WTC11 (cell line): Measurements from ENCODE around the gene PTER. TPM values are rescaled to one million over a fixed set of nuclear protein-coding genes. Genes with fewer than 3 reads are reported as not detected.

ENCODE experiments used
- ATAC-seq: fragments of 200-7000 bp; cut with Tn5 transposase; 2 replicates; pipeline ENCODE4 v1.10.0; 2021; ENCODE audit warnings: mild to moderate bottlenecking, moderate library complexity
- CTCF ChIA-PET: fragments of 300-600 bp; sonication (Branson Sonifier 250); formaldehyde crosslinking; loops from one replicate; lab custom pipeline; 2021; ENCODE audit warnings: antibody characterized with exemption; lab: Charles Lee
- POLR2A ChIA-PET: fragments of 350-600 bp; sonication (Branson Sonifier 250); formaldehyde crosslinking; loops from one replicate; lab custom pipeline; 2021; ENCODE audit warnings: antibody characterized with exemption; lab: Charles Lee
- DNase-seq: peaks from one replicate; pipeline ENCODE4 v3.0.0; 2021; ENCODE audit warnings: low spot score
- H3K27ac Mint-ChIP-seq: 2 replicates; pipeline ENCODE4 v1.8.0; 2021; ENCODE audit warnings: mixed read lengths
- H3K27me3 Mint-ChIP-seq: 2 replicates; pipeline ENCODE4 v1.8.0; 2021; ENCODE audit warnings: low read depth, mild to moderate bottlenecking, moderate library complexity, mixed read lengths
- H3K36me3 Mint-ChIP-seq: 2 replicates; pipeline ENCODE4 v1.8.0; 2021; ENCODE audit warnings: mixed read lengths
- H3K4me1 Mint-ChIP-seq: 2 replicates; pipeline ENCODE4 v1.8.0; 2022; ENCODE audit warnings: mixed read lengths
- H3K4me3 Mint-ChIP-seq: 2 replicates; pipeline ENCODE4 v1.8.0; 2021; ENCODE audit warnings: mild to moderate bottlenecking, moderate library complexity, mixed read lengths
- H3K9me3 Mint-ChIP-seq: 2 replicates; pipeline ENCODE4 v1.8.0; 2021; ENCODE audit warnings: mixed read lengths
- CBFB ChIP-seq: sonication (generic); formaldehyde crosslinking; IDR thresholded peaks from 2 replicates; pipeline ENCODE4 v1.8.1; 2022; ENCODE audit warnings: mild to moderate bottlenecking, low read depth, missing genetic modification reagents
- CREB1 ChIP-seq: sonication (generic); formaldehyde crosslinking; IDR thresholded peaks from 2 replicates; pipeline ENCODE4 v1.8.0; 2023; ENCODE audit warnings: mild to moderate bottlenecking, missing genetic modification reagents
- CREM ChIP-seq: sonication (generic); formaldehyde crosslinking; IDR thresholded peaks from 2 replicates; pipeline ENCODE4 v1.8.1; 2022; ENCODE audit warnings: mild to moderate bottlenecking, missing genetic modification reagents, moderate library complexity
- EMX1 ChIP-seq: fragments of 250-450 bp; sonication (Bioruptor Pico); IDR thresholded peaks from 2 replicates; pipeline ENCODE4 v1.8.0; 2021; ENCODE audit warnings: mild to moderate bottlenecking
- ESRRA ChIP-seq: sonication (generic); formaldehyde crosslinking; IDR thresholded peaks from 2 replicates; pipeline ENCODE4 v1.8.1; 2022; ENCODE audit warnings: mild to moderate bottlenecking, missing genetic modification reagents, borderline replicate concordance
- GRHL2 ChIP-seq: fragments of 250-450 bp; sonication (Bioruptor Pico); IDR thresholded peaks from 2 replicates; pipeline ENCODE4 v1.8.0; 2022; ENCODE audit warnings: mild to moderate bottlenecking, moderate library complexity; ENCODE audit not compliant: insufficient replicate concordance, severe bottlenecking
- SMAD4 ChIP-seq: sonication (generic); formaldehyde crosslinking; IDR thresholded peaks from 2 replicates; pipeline ENCODE4 v1.8.0; 2022; ENCODE audit warnings: mild to moderate bottlenecking, missing genetic modification reagents
- SOX15 ChIP-seq: fragments of 250-450 bp; sonication (Bioruptor Pico); IDR thresholded peaks from 2 replicates; pipeline ENCODE4 v1.9.0; 2021; ENCODE audit warnings: mild to moderate bottlenecking
- SP1 ChIP-seq: sonication (generic); formaldehyde crosslinking; conservative IDR thresholded peaks from 2 replicates; pipeline ENCODE4 v1.8.1; 2022; ENCODE audit warnings: missing genetic modification reagents
- TCF7 ChIP-seq: sonication (generic); formaldehyde crosslinking; IDR thresholded peaks from 2 replicates; pipeline ENCODE4 v1.8.0; 2022; ENCODE audit warnings: mild to moderate bottlenecking, low read depth, missing genetic modification reagents, moderate library complexity
- ZNF138 ChIP-seq: sonication (generic); formaldehyde crosslinking; conservative IDR thresholded peaks from 2 replicates; pipeline ENCODE4 v1.8.1; 2022; ENCODE audit warnings: mild to moderate bottlenecking, moderate library complexity, missing genetic modification reagents
- ZNF396 ChIP-seq: fragments of 250-450 bp; sonication (Bioruptor Pico); IDR thresholded peaks from 2 replicates; pipeline ENCODE4 v1.8.0; 2021; ENCODE audit warnings: mild to moderate bottlenecking, moderate library complexity, borderline replicate concordance
- ZNF423 ChIP-seq: fragments of 250-450 bp; sonication (Bioruptor Pico); IDR thresholded peaks from 2 replicates; pipeline ENCODE4 v2.1.2; 2022; ENCODE audit warnings: mild to moderate bottlenecking, moderate library complexity
- total RNA-seq: library from RNA; stranded (reverse); gene quantifications from 3 replicates; pipeline ENCODE4 v1.2.3, GENCODE V29; 2021
- TF ChIP-seq, protein P1 (sequence below): fragments of 250-450 bp; sonication (Bioruptor Pico); IDR thresholded peaks from 2 replicates; pipeline ENCODE4 v1.9.0; 2021; ENCODE audit warnings: mild to moderate bottlenecking
- TF ChIP-seq, protein P2 (sequence below): sonication (generic); formaldehyde crosslinking; IDR thresholded peaks from 2 replicates; pipeline ENCODE4 v1.8.1; 2022; ENCODE audit warnings: missing genetic modification reagents, borderline replicate concordance
- TF ChIP-seq, protein P3 (sequence below): sonication (generic); formaldehyde crosslinking; IDR thresholded peaks from 2 replicates; pipeline ENCODE4 v1.8.0; 2023; ENCODE audit warnings: missing genetic modification reagents, mild to moderate bottlenecking, borderline replicate concordance
- TF ChIP-seq, protein P4 (sequence below): sonication (generic); formaldehyde crosslinking; IDR thresholded peaks from 2 replicates; pipeline ENCODE4 v1.8.0; 2023; ENCODE audit warnings: mild to moderate bottlenecking, missing genetic modification reagents
- TF ChIP-seq, protein P5 (sequence below): fragments of 250-450 bp; sonication (Bioruptor Pico); IDR thresholded peaks from 2 replicates; pipeline ENCODE4 v1.9.0; 2021; ENCODE audit warnings: mild to moderate bottlenecking, borderline replicate concordance

PTER gene
- total RNA-seq, 1 experiment from 2014 or later = 7.4 TPM

DNA sequence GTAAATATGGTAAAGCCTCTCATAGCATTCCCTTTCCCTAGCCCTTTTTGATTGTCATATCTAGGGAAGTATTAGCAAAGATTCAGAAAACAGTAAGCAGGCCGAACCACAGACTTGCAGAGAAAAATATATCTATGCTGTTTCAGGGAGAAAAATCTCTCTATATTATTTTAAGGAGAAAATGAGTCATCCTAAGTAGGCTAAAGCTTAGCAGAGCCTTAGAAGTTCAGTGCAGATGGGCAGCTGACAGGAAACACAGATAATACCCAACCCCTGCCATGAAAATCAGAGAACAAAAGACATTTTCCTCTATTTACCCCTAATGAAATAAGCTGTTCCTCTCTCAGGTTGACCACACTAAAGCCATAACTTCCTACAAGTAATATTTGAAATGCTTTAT lies 68.4 kb downstream of the PTER start:
- Mint-ChIP-seq H3K9me3 (no peaks in the 10 kb centered on the region), H3K27ac (no peak overlapping the region), H3K27me3 (no peaks in the 10 kb centered on the region)
- CTCF ChIA-PET = no interaction called here
- POLR2A ChIA-PET = no interaction called here
- ATAC-seq = no peak
- TF ChIP-seq, protein P1, sequence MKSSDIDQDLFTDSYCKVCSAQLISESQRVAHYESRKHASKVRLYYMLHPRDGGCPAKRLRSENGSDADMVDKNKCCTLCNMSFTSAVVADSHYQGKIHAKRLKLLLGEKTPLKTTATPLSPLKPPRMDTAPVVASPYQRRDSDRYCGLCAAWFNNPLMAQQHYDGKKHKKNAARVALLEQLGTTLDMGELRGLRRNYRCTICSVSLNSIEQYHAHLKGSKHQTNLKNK (CRISPR knock-in tag) = no peak
- TF ChIP-seq TCF7 (no peak), ESRRA (CRISPR knock-in tag) (no peak), SMAD4 (no peak)
- TF ChIP-seq, all 79 proteins: peak for 0
- Mint-ChIP-seq H3K4me3 (no peak overlapping the region), H3K36me3 (no peaks in the 10 kb centered on the region), H3K4me1 (no peaks in the 10 kb centered on the region)
- no peak for DNase-seq

DNA sequence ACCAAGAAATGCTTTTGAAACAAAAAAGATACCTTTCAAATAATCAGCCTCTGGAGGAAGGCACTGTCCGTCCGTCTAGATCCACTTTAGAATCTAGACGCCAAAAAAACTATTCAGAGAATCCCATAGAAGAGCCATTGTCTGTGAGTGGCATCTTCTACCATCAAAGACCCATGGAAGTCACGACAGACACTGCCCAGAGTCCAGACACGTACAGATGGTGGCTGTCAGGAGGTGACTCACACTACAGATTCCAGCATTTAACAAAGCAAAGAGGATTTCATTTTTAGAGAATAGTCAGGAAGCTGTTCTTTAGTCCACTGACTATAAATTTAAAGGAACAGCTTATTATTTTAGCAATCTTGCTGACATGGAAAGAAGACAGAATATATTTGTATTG lies 73.2 kb downstream of the PTER start:
- Mint-ChIP-seq H3K27me3 (no peaks in the 10 kb centered on the region), H3K4me1 (no peaks in the 10 kb centered on the region), H3K27ac (no peak overlapping the region), H3K9me3 (no peaks in the 10 kb centered on the region), H3K36me3 (no peaks in the 10 kb centered on the region), H3K4me3 (no peak overlapping the region)
- POLR2A ChIA-PET = interaction anchor here (0.6 kb wide), 1 partner anchor 132 kb away, joined by 8 read pairs; no protein-coding TSS in a partner anchor
- TF ChIP-seq CBFB = no peak
- TF ChIP-seq ZNF423 (CRISPR knock-in tag) = no peak
- TF ChIP-seq, protein P2, sequence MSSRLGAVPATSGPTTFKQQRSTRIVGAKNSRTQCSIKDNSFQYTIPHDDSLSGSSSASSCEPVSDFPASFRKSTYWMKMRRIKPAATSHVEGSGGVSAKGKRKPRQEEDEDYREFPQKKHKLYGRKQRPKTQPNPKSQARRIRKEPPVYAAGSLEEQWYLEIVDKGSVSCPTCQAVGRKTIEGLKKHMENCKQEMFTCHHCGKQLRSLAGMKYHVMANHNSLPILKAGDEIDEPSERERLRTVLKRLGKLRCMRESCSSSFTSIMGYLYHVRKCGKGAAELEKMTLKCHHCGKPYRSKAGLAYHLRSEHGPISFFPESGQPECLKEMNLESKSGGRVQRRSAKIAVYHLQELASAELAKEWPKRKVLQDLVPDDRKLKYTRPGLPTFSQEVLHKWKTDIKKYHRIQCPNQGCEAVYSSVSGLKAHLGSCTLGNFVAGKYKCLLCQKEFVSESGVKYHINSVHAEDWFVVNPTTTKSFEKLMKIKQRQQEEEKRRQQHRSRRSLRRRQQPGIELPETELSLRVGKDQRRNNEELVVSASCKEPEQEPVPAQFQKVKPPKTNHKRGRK = no peak
- no peak for TF ChIP-seq SP1
- TF ChIP-seq, protein P3, sequence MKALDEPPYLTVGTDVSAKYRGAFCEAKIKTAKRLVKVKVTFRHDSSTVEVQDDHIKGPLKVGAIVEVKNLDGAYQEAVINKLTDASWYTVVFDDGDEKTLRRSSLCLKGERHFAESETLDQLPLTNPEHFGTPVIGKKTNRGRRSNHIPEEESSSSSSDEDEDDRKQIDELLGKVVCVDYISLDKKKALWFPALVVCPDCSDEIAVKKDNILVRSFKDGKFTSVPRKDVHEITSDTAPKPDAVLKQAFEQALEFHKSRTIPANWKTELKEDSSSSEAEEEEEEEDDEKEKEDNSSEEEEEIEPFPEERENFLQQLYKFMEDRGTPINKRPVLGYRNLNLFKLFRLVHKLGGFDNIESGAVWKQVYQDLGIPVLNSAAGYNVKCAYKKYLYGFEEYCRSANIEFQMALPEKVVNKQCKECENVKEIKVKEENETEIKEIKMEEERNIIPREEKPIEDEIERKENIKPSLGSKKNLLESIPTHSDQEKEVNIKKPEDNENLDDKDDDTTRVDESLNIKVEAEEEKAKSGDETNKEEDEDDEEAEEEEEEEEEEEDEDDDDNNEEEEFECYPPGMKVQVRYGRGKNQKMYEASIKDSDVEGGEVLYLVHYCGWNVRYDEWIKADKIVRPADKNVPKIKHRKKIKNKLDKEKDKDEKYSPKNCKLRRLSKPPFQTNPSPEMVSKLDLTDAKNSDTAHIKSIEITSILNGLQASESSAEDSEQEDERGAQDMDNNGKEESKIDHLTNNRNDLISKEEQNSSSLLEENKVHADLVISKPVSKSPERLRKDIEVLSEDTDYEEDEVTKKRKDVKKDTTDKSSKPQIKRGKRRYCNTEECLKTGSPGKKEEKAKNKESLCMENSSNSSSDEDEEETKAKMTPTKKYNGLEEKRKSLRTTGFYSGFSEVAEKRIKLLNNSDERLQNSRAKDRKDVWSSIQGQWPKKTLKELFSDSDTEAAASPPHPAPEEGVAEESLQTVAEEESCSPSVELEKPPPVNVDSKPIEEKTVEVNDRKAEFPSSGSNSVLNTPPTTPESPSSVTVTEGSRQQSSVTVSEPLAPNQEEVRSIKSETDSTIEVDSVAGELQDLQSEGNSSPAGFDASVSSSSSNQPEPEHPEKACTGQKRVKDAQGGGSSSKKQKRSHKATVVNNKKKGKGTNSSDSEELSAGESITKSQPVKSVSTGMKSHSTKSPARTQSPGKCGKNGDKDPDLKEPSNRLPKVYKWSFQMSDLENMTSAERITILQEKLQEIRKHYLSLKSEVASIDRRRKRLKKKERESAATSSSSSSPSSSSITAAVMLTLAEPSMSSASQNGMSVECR (CRISPR knock-in tag) = no peak
- no peak for TF ChIP-seq EMX1 (CRISPR knock-in tag)
- TF ChIP-seq CREM = no peak
- TF ChIP-seq GRHL2 (CRISPR knock-in tag) = no peak
- TF ChIP-seq, protein P4, sequence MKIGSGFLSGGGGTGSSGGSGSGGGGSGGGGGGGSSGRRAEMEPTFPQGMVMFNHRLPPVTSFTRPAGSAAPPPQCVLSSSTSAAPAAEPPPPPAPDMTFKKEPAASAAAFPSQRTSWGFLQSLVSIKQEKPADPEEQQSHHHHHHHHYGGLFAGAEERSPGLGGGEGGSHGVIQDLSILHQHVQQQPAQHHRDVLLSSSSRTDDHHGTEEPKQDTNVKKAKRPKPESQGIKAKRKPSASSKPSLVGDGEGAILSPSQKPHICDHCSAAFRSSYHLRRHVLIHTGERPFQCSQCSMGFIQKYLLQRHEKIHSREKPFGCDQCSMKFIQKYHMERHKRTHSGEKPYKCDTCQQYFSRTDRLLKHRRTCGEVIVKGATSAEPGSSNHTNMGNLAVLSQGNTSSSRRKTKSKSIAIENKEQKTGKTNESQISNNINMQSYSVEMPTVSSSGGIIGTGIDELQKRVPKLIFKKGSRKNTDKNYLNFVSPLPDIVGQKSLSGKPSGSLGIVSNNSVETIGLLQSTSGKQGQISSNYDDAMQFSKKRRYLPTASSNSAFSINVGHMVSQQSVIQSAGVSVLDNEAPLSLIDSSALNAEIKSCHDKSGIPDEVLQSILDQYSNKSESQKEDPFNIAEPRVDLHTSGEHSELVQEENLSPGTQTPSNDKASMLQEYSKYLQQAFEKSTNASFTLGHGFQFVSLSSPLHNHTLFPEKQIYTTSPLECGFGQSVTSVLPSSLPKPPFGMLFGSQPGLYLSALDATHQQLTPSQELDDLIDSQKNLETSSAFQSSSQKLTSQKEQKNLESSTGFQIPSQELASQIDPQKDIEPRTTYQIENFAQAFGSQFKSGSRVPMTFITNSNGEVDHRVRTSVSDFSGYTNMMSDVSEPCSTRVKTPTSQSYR (CRISPR knock-in tag) = no peak
- CTCF ChIA-PET = interaction anchor here (1.2 kb wide), 1 partner anchor 9 kb away, joined by 9 read pairs; no protein-coding TSS in a partner anchor
- DNase-seq = no peak
- ATAC-seq = no peak

DNA sequence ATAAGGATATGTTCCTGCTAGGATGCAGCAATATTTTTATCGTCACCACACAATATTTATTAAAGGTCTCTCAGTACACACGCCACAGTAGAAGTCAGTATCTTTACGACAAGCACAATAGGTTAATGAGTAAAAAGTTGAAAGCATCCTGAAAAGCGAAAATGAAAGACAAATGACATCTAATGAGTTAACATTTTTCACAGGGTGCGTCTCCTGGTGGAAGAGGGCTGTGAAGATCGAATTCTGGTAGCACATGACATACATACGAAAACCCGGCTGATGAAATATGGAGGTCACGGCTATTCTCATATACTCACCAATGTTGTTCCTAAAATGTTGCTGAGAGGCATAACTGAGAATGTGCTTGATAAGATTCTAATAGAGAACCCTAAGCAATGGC lies 74.0 kb downstream of the PTER start:
- no peaks in the 10 kb centered on the region for H3K27me3 Mint-ChIP-seq
- no peak overlapping the region for H3K4me3 Mint-ChIP-seq
- no peaks in the 10 kb centered on the region for H3K36me3 Mint-ChIP-seq
- POLR2A ChIA-PET = no interaction called here
- no peaks in the 10 kb centered on the region for H3K4me1 Mint-ChIP-seq
- ATAC-seq = no peak
- H3K9me3 Mint-ChIP-seq = no peaks in the 10 kb centered on the region
- CTCF ChIA-PET = interaction anchor here (1.2 kb wide), 1 partner anchor 8 kb away, joined by 9 read pairs; no protein-coding TSS in a partner anchor
- no peak for DNase-seq
- no peak overlapping the region for H3K27ac Mint-ChIP-seq
- TF ChIP-seq CREB1 (no peak), ZNF138 (no peak), ZNF396 (CRISPR knock-in tag) (no peak), SMAD4 (no peak), SOX15 (CRISPR knock-in tag) (no peak)
- TF ChIP-seq, protein P5, sequence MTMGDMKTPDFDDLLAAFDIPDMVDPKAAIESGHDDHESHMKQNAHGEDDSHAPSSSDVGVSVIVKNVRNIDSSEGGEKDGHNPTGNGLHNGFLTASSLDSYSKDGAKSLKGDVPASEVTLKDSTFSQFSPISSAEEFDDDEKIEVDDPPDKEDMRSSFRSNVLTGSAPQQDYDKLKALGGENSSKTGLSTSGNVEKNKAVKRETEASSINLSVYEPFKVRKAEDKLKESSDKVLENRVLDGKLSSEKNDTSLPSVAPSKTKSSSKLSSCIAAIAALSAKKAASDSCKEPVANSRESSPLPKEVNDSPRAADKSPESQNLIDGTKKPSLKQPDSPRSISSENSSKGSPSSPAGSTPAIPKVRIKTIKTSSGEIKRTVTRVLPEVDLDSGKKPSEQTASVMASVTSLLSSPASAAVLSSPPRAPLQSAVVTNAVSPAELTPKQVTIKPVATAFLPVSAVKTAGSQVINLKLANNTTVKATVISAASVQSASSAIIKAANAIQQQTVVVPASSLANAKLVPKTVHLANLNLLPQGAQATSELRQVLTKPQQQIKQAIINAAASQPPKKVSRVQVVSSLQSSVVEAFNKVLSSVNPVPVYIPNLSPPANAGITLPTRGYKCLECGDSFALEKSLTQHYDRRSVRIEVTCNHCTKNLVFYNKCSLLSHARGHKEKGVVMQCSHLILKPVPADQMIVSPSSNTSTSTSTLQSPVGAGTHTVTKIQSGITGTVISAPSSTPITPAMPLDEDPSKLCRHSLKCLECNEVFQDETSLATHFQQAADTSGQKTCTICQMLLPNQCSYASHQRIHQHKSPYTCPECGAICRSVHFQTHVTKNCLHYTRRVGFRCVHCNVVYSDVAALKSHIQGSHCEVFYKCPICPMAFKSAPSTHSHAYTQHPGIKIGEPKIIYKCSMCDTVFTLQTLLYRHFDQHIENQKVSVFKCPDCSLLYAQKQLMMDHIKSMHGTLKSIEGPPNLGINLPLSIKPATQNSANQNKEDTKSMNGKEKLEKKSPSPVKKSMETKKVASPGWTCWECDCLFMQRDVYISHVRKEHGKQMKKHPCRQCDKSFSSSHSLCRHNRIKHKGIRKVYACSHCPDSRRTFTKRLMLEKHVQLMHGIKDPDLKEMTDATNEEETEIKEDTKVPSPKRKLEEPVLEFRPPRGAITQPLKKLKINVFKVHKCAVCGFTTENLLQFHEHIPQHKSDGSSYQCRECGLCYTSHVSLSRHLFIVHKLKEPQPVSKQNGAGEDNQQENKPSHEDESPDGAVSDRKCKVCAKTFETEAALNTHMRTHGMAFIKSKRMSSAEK (CRISPR knock-in tag) = no peak
